CD4-positive, alpha-beta T cell treated with Interleukin-4 for 1 hour (primary cell): ENCODE results near the gene AMPD3.

ENCODE experiments used
- DNase-seq, 2 donors: peaks; one replicate each; pipeline ENCODE4 v3.0.0-alpha.2; 2020 to 2022

Gene AMPD3

GRCh38 chr11:10490032-10490397 is 35.0 kb downstream of the AMPD3 start:
- no peak for DNase-seq

GRCh38 chr11:10490398-10491241 is 35.6 kb downstream of the AMPD3 start:
- DNase-seq: no peak

GRCh38 chr11:10492084-10492483 is 37.0 kb downstream of the AMPD3 start:
- no peak for DNase-seq

- DNase-seq: no peak
Observed at GRCh38 chr11:10493041-10493663, 38.1 kb downstream of the AMPD3 start.

GRCh38 chr11:10494636-10495463 is 39.8 kb downstream of the AMPD3 start:
- no peak for DNase-seq

- DNase-seq: no peak
Observed at GRCh38 chr11:10495464-10495786, 40.4 kb downstream of the AMPD3 start.

- DNase-seq: no peak
Observed at GRCh38 chr11:10496296-10496936, 41.4 kb downstream of the AMPD3 start.

GRCh38 chr11:10497371-10498021 is 42.4 kb downstream of the AMPD3 start:
- DNase-seq: no peak

- DNase-seq: no peak
Observed at GRCh38 chr11:10498022-10498400, 42.9 kb downstream of the AMPD3 start.

GRCh38 chr11:10498426-10499250 is 43.6 kb downstream of the AMPD3 start:
- DNase-seq: no peak

GRCh38 chr11:10499452-10499851 is 44.4 kb downstream of the AMPD3 start:
- no peak for DNase-seq

GRCh38 chr11:10499874-10500601 is 45.0 kb downstream of the AMPD3 start:
- no peak for DNase-seq

- no peak for DNase-seq
Observed at GRCh38 chr11:10500757-10501684, 46.0 kb downstream of the AMPD3 start.

- DNase-seq: no peak
Observed at GRCh38 chr11:10502065-10502680, 47.1 kb downstream of the AMPD3 start.

GRCh38 chr11:10502770-10503169 is 47.7 kb downstream of the AMPD3 start:
- DNase-seq: peak in 1 of 2 donors; percentile 47

GRCh38 chr11:10503221-10503620 is 48.2 kb downstream of the AMPD3 start:
- DNase-seq: peak; percentile 5 to 49

- DNase-seq: no peak
Observed at GRCh38 chr11:10503777-10504480, 48.9 kb downstream of the AMPD3 start.

- DNase-seq: no peak
Observed at GRCh38 chr11:10504490-10504889, 49.4 kb downstream of the AMPD3 start.
